H9 (cell line): Measurements from ENCODE around the gene DNAI1. TPM values are rescaled to one million over a fixed set of nuclear protein-coding genes. Genes with fewer than 3 reads are reported as not detected.

Experiments
- DNase-seq: peaks from one replicate; pipeline ENCODE4 v3.0.0-alpha.2; 2017
- H2AFZ ChIP-seq: one replicate; pipeline ENCODE4 v1.6.1; 2013; ENCODE audit warnings: mild to moderate bottlenecking, low read length, control low read depth, moderate library complexity
- H2AK5ac ChIP-seq: 2 replicates; pipeline ENCODE4 v1.6.1; 2013; ENCODE audit warnings: low read length, control low read depth, mixed read lengths; ENCODE audit not compliant: insufficient read length
- H2BK120ac ChIP-seq: one replicate; pipeline ENCODE4 v1.6.1; 2013; ENCODE audit warnings: low read depth, mild to moderate bottlenecking, low read length, control low read depth, inconsistent platforms; ENCODE audit not compliant: poor library complexity, severe bottlenecking
- H2BK12ac ChIP-seq: 2 replicates; pipeline ENCODE4 v1.6.1; 2013; ENCODE audit warnings: low read length, control low read depth, mixed read lengths, low read depth; ENCODE audit not compliant: insufficient read length
- H2BK15ac ChIP-seq: 2 replicates; pipeline ENCODE4 v1.6.1; 2013; ENCODE audit warnings: low read depth, low read length, control low read depth
- H2BK20ac ChIP-seq: one replicate; pipeline ENCODE4 v1.6.1; 2013; ENCODE audit warnings: low read depth, mild to moderate bottlenecking, low read length, control low read depth, inconsistent platforms; ENCODE audit not compliant: poor library complexity, severe bottlenecking
- H2BK5ac ChIP-seq: 2 replicates; pipeline ENCODE4 v1.6.1; 2013; ENCODE audit warnings: low read length, control low read depth, mixed read lengths; ENCODE audit not compliant: insufficient read length
- H3K14ac ChIP-seq: 2 replicates; pipeline ENCODE4 v1.6.1; 2013; ENCODE audit warnings: low read length, control low read depth; ENCODE audit not compliant: insufficient read depth
- H3K18ac ChIP-seq: 2 replicates; pipeline ENCODE4 v1.6.1; 2013; ENCODE audit warnings: low read depth, mild to moderate bottlenecking, mixed read lengths, low read length, control low read depth; ENCODE audit not compliant: insufficient read length
- H3K23ac ChIP-seq: 2 replicates; pipeline ENCODE4 v1.6.1; 2013; ENCODE audit warnings: low read length, control low read depth, mixed read lengths, low read depth; ENCODE audit not compliant: insufficient read length
- H3K23me2 ChIP-seq: 2 replicates; pipeline ENCODE4 v1.6.1; 2013; ENCODE audit warnings: low read depth, mild to moderate bottlenecking, mixed read lengths, low read length, control low read depth; ENCODE audit not compliant: insufficient read length, poor library complexity, severe bottlenecking
- H3K27ac ChIP-seq: 2 replicates; pipeline ENCODE4 v1.5.1; 2013; ENCODE audit warnings: low read length, control low read depth, mixed read lengths, low read depth; ENCODE audit not compliant: insufficient read length
- H3K27me3 ChIP-seq: 2 replicates; pipeline ENCODE4 v1.6.1; 2013; ENCODE audit warnings: low read length, control low read depth, inconsistent platforms; ENCODE audit not compliant: insufficient read depth
- H3K4ac ChIP-seq: 2 replicates; pipeline ENCODE4 v1.6.1; 2013; ENCODE audit warnings: low read depth, mild to moderate bottlenecking, control low read depth, inconsistent platforms, low read length, moderate library complexity
- H3K4me1 ChIP-seq: 2 replicates; pipeline ENCODE4 v1.6.1; 2013; ENCODE audit warnings: low read length, control low read depth, inconsistent platforms; ENCODE audit not compliant: insufficient read depth
- H3K4me2 ChIP-seq: 2 replicates; pipeline ENCODE4 v1.6.1; 2013; ENCODE audit warnings: low read length, control low read depth, mixed read lengths; ENCODE audit not compliant: insufficient read length, insufficient read depth
- H3K56ac ChIP-seq: 2 replicates; pipeline ENCODE4 v1.6.1; 2013; ENCODE audit warnings: low read depth, mild to moderate bottlenecking, mixed read lengths, low read length, control low read depth; ENCODE audit not compliant: insufficient read length
- H3K79me1 ChIP-seq: 2 replicates; pipeline ENCODE4 v1.6.1; 2013; ENCODE audit warnings: low read depth, mild to moderate bottlenecking, moderate library complexity, low read length, control low read depth, inconsistent platforms; ENCODE audit not compliant: insufficient read depth, poor library complexity, severe bottlenecking
- H3K79me2 ChIP-seq: 2 replicates; pipeline ENCODE4 v1.6.1; 2013; ENCODE audit warnings: low read length, control low read depth, inconsistent platforms; ENCODE audit not compliant: insufficient read depth
- H3K9ac ChIP-seq: 2 replicates; pipeline ENCODE4 v1.6.1; 2013; ENCODE audit warnings: low read length, control low read depth, mixed read lengths; ENCODE audit not compliant: insufficient read length; ENCODE audit errors: extremely low read depth
- H3K9me3 ChIP-seq: one replicate; pipeline ENCODE4 v1.6.1; 2013; ENCODE audit warnings: low read depth, low read length, inconsistent platforms; ENCODE audit not compliant: control insufficient read depth
- H3T11ph ChIP-seq: one replicate; pipeline ENCODE4 v1.6.1; 2013; ENCODE audit warnings: mild to moderate bottlenecking, low read length, control low read depth, inconsistent platforms
- H4K20me1 ChIP-seq: one replicate; pipeline ENCODE4 v1.6.1; 2013; ENCODE audit not compliant: control insufficient read depth, insufficient read length, insufficient read depth
- H4K5ac ChIP-seq: 2 replicates; pipeline ENCODE4 v1.6.1; 2013; ENCODE audit warnings: low read depth, mild to moderate bottlenecking, mixed read lengths, low read length, control low read depth; ENCODE audit not compliant: insufficient read length
- H4K8ac ChIP-seq: replicated peaks from 2 replicates; pipeline ENCODE4 v1.6.1; 2013; ENCODE audit warnings: low read length, control low read depth, mixed read lengths, low read depth; ENCODE audit not compliant: insufficient read length
- H4K91ac ChIP-seq: 2 replicates; pipeline ENCODE4 v1.6.1; 2013; ENCODE audit warnings: low read depth, mild to moderate bottlenecking, moderate library complexity, mixed read lengths, low read length, control low read depth; ENCODE audit not compliant: insufficient read length
- H3K27ac Mint-ChIP-seq, 3 experiments: 2 replicates in 2 of 3; 3 replicates in 1 of 3; pipeline ENCODE4 v1.8.0; 2020 to 2021; ENCODE audit warnings: mixed read lengths in 3 of 3, mild to moderate bottlenecking in 1 of 3, moderate library complexity in 1 of 3
- H3K27me3 Mint-ChIP-seq: 2 replicates; pipeline ENCODE4 v1.8.0; 2021; ENCODE audit warnings: low read depth, mild to moderate bottlenecking, moderate library complexity, mixed read lengths
- H3K36me3 Mint-ChIP-seq, 3 experiments: 2 replicates in 2 of 3; 3 replicates in 1 of 3; pipeline ENCODE4 v1.8.0; 2020 to 2021; ENCODE audit warnings: low read depth in 3 of 3, mixed read lengths in 3 of 3; ENCODE audit not compliant: insufficient read depth in 1 of 3
- H3K4me1 Mint-ChIP-seq, 2 experiments: 2 replicates each; pipeline ENCODE4 v1.8.0; 2020; ENCODE audit warnings: mixed read lengths in 2 of 2
- H3K4me3 Mint-ChIP-seq, 2 experiments: 2 replicates in 1 of 2; 3 replicates in 1 of 2; pipeline ENCODE4 v1.8.0; 2020 to 2021; ENCODE audit warnings: mild to moderate bottlenecking in 2 of 2, mixed read lengths in 2 of 2, moderate library complexity in 1 of 2
- H3K9me3 Mint-ChIP-seq, 2 experiments: 2 replicates in 1 of 2; 3 replicates in 1 of 2; pipeline ENCODE4 v1.8.0; 2020; ENCODE audit warnings: mild to moderate bottlenecking in 2 of 2, mixed read lengths in 2 of 2, moderate library complexity in 1 of 2
- CTCF ChIP-seq: fragments of 200-600 bp; sonication (generic); conservative IDR thresholded peaks from 3 replicates; pipeline ENCODE4 v1.8.0; 2021; ENCODE audit warnings: antibody characterized with exemption, mild to moderate bottlenecking
- WGBS: extraction: QIAGEN DNeasy Blood & Tissue Kit; methylation state at CpG from one replicate; pipeline ENCODE4 v1.1.7; 2013; ENCODE audit warnings: missing lambda C conversion rate, low lambda C conversion rate, mixed read lengths; ENCODE audit not compliant: insufficient read length; ENCODE audit errors: extremely low coverage; 5-methylcytosine and 5-hydroxymethylcytosine counted together
- total RNA-seq: library from RNA; stranded (reverse); gene quantifications from 2 replicates; pipeline ENCODE4 v1.2.1, GENCODE V29; 2021

The DNAI1 gene
- total RNA-seq, 1 experiment from 2014 or later = 0.22 TPM

- H3K4me3 Mint-ChIP-seq = no peak overlapping the region
- Histone ChIP-seq H3K4me1 (peaks cover 13% of the 10 kb centered on the region; the same call in 1 of the 2 replicates), H3K79me2 (no peaks in the 10 kb centered on the region), H2BK5ac (no peak overlapping the region), H2BK12ac (no peak overlapping the region), H4K20me1 (no peaks in the 10 kb centered on the region), H2BK20ac (no peak overlapping the region), H3K79me1 (no peaks in the 10 kb centered on the region), H2AFZ (no peak overlapping the region), H3K14ac (no peak overlapping the region), H3K56ac (no peak overlapping the region), H3K4me2 (no peak overlapping the region), H3K23me2 (no peaks in the 10 kb centered on the region), H3T11ph (no peak overlapping the region), H4K91ac (no peak overlapping the region), H2BK15ac (no peak overlapping the region), H4K8ac (no peak overlapping the region), H4K5ac (no peak overlapping the region), H3K4ac (no peak overlapping the region), H2BK120ac (no peak overlapping the region), H3K9ac (no peak overlapping the region), H3K9me3 (no peaks in the 10 kb centered on the region), H3K27ac (no peak overlapping the region), H3K27me3 (no peaks in the 10 kb centered on the region), H2AK5ac (no peak overlapping the region), H3K18ac (no peak overlapping the region), H3K23ac (no peak overlapping the region)
- H3K9me3 Mint-ChIP-seq = no peaks in the 10 kb centered on the region; a peak in 1 of 5 replicates
- peaks cover 3% of the 10 kb centered on the region for H3K27me3 Mint-ChIP-seq
- peaks cover 36 to 46% of the 10 kb centered on the region in 2 experiments for H3K4me1 Mint-ChIP-seq
- H3K27ac Mint-ChIP-seq = no peak overlapping the region
- TF ChIP-seq CTCF = no peak
- DNase-seq = no peak
- WGBS = no CpG with 5 or more reads among the region's 6 CpGs
- no peaks in the 10 kb centered on the region for H3K36me3 Mint-ChIP-seq
Measured at GRCh38 chr9:34556949-34557348, 98.3 kb downstream of the DNAI1 start.
